ENCODE data around the gene CPEB4.

CPEB4 gene

GRCh38 chr5:174010365-174010764, 122.2 kb downstream of the CPEB4 start:
- DNase-seq = no peak
- no peak overlapping the region for H3K27ac Mint-ChIP-seq
- no peaks in the 10 kb centered on the region for H3K9me3 Mint-ChIP-seq
- no peaks in the 10 kb centered on the region for H3K36me3 Mint-ChIP-seq (ENCODE audit: low read depth)
- H3K4me3 Mint-ChIP-seq = no peak overlapping the region
- H3K4me1 Mint-ChIP-seq (ENCODE audit: low read depth) = no peaks in the 10 kb centered on the region
- peaks cover 14% of the 10 kb centered on the region for H3K27me3 Mint-ChIP-seq

- Mint-ChIP-seq H3K9me3 (no peaks in the 10 kb centered on the region), H3K4me3 (no peak overlapping the region), H3K4me1 (ENCODE audit: low read depth) (no peaks in the 10 kb centered on the region), H3K27me3 (peaks cover 9% of the 10 kb centered on the region), H3K27ac (no peak overlapping the region), H3K36me3 (ENCODE audit: low read depth) (no peaks in the 10 kb centered on the region)
- no peak for DNase-seq
Measured at GRCh38 chr5:174011441-174011840, 123.3 kb downstream of the CPEB4 start.

Measured in activated T-cell treated with anti-CD3 and anti-CD28 coated beads, Interleukin-2, amount 50 U/mL, for 24 hours (primary cell).